Smooth muscle cell (in vitro differentiated cells): Measurements from ENCODE around the gene SLC31A1. TPM values are rescaled to one million over a fixed set of nuclear protein-coding genes. Genes with fewer than 3 reads are reported as not detected.

Experiments
- DNase-seq: peaks from one replicate; lab custom pipeline; 2025; ENCODE audit not compliant: unreplicated experiment; lab: John Stamatoyannopoulos, UW
- H2AFZ ChIP-seq: fragments of 200-600 bp; sonication (generic); 2 replicates; pipeline ENCODE4 v1.6.0; 2016; ENCODE audit warnings: antibody characterized with exemption, low read depth, mild to moderate bottlenecking
- H3F3A ChIP-seq: fragments of 200-600 bp; sonication (generic); 2 replicates; pipeline ENCODE4 v1.6.0; 2017; ENCODE audit warnings: antibody characterized with exemption, low read depth
- H3K27ac ChIP-seq: fragments of 200-600 bp; sonication (generic); 2 replicates; pipeline ENCODE4 v1.5.1; 2016; ENCODE audit warnings: low read depth, mild to moderate bottlenecking
- H3K27me3 ChIP-seq: fragments of 200-600 bp; sonication (generic); 2 replicates; pipeline ENCODE4 v1.6.1; 2016; ENCODE audit warnings: low read depth, mild to moderate bottlenecking
- H3K36me3 ChIP-seq: fragments of 200-600 bp; sonication (generic); 2 replicates; pipeline ENCODE4 v1.5.1; 2016; ENCODE audit warnings: low read depth
- H3K4me1 ChIP-seq: fragments of 200-600 bp; sonication (generic); 2 replicates; pipeline ENCODE4 v1.5.1; 2016; ENCODE audit warnings: low read depth
- H3K4me2 ChIP-seq: fragments of 200-600 bp; sonication (generic); 2 replicates; pipeline ENCODE4 v1.6.0; 2016; ENCODE audit warnings: mild to moderate bottlenecking
- H3K4me3 ChIP-seq: fragments of 200-600 bp; sonication (generic); 2 replicates; pipeline ENCODE4 v1.5.1; 2016; ENCODE audit warnings: mild to moderate bottlenecking
- H3K79me2 ChIP-seq: fragments of 200-600 bp; sonication (generic); 2 replicates; pipeline ENCODE4 v1.6.0; 2016; ENCODE audit warnings: low read depth, mild to moderate bottlenecking
- H3K9ac ChIP-seq: fragments of 200-600 bp; sonication (generic); 2 replicates; pipeline ENCODE4 v1.6.0; 2016; ENCODE audit warnings: low read depth
- H3K9me3 ChIP-seq: fragments of 200-600 bp; sonication (generic); replicated peaks from 2 replicates; pipeline ENCODE4 v1.5.1; 2016; ENCODE audit warnings: low read depth
- H4K20me1 ChIP-seq: fragments of 200-600 bp; sonication (generic); 2 replicates; pipeline ENCODE4 v1.6.0; 2016; ENCODE audit warnings: low read depth
- CTCF ChIP-seq: fragments of 200-600 bp; sonication (generic); IDR thresholded peaks from 2 replicates; pipeline ENCODE4 v1.5.1; 2017; ENCODE audit warnings: borderline replicate concordance, mild to moderate bottlenecking, antibody characterized with exemption; ENCODE audit not compliant: insufficient read depth, poor library complexity, severe bottlenecking
- WGBS: methylation state at CpG from one replicate; pipeline ENCODE4 v1.1.7; 2016; ENCODE audit warnings: low lambda C conversion rate; 5-methylcytosine and 5-hydroxymethylcytosine counted together
- polyA plus RNA-seq: library from polyadenylated mRNA; unstranded; fragments of >200 nt; fragmentation: Nextera tagmentation; extraction: Ambion mirVana; gene quantifications from 2 replicates; pipeline ENCODE4 v1.2.1, GENCODE V29; 2016
- total RNA-seq: library from RNA; depleted of rRNA; stranded (reverse); fragments of >200 nt; gene quantifications from 2 replicates; pipeline ENCODE4 v1.2.3, GENCODE V29; 2014

Gene SLC31A1
- total and polyA plus RNA-seq, 2 experiments from 2014 or later = 34.7 to 35.8 TPM

GRCh38 chr9:113296796-113297558 lies 75.6 kb downstream of the SLC31A1 start:
- Histone ChIP-seq H3K79me2 (no peaks in the 10 kb centered on the region), H3K4me1 (no peaks in the 10 kb centered on the region), H4K20me1 (no peaks in the 10 kb centered on the region), H3K27me3 (no peaks in the 10 kb centered on the region), H3K27ac (no peak overlapping the region), H3K4me3 (no peak overlapping the region), H3K9ac (no peak overlapping the region), H3K36me3 (peaks cover 10% of the 10 kb centered on the region), H3F3A (no peaks in the 10 kb centered on the region), H3K9me3 (no peaks in the 10 kb centered on the region), H3K4me2 (no peak overlapping the region), H2AFZ (no peak overlapping the region)
- no peak for TF ChIP-seq CTCF
- WGBS = 82% methylated on average over 9 of the region's 9 CpGs
- no peak for DNase-seq

DNA sequence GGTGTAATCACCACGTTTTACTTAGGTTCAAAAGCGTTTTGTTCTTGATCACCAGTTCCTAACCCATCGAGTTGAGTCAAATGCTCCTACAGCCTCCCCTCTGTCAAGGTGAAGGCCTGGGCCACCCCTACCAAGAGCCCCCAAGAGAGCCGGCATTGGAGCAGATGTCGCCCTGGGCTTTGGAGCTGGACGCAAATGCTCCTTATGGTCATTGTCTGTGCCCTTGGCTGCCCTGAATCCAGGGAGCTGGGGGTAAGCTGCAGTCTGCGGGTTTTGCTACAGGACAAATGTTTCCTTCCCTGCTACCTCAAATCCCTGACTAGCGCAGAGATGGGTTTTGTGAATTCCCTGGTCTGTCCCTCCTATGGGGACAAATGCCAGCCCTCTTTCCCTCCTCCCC lies 77.0 kb downstream of the SLC31A1 start:
- Histone ChIP-seq H3K4me2 (no peak overlapping the region), H3F3A (no peaks in the 10 kb centered on the region), H2AFZ (no peak overlapping the region), H3K4me3 (no peak overlapping the region), H3K27ac (no peak overlapping the region), H4K20me1 (no peaks in the 10 kb centered on the region), H3K9ac (no peak overlapping the region), H3K36me3 (peaks cover 6% of the 10 kb centered on the region), H3K79me2 (no peaks in the 10 kb centered on the region), H3K9me3 (no peaks in the 10 kb centered on the region), H3K4me1 (no peaks in the 10 kb centered on the region), H3K27me3 (no peaks in the 10 kb centered on the region)
- no peak for DNase-seq
- TF ChIP-seq CTCF = no peak
- WGBS = 91% methylated on average over 8 of the region's 8 CpGs

- TF ChIP-seq CTCF = no peak
- DNase-seq = no peak
- no peak overlapping the region for H3K4me2 ChIP-seq
- H3K4me1 ChIP-seq = no peaks in the 10 kb centered on the region
- H3K9ac ChIP-seq = no peak overlapping the region
- WGBS = 92% methylated on average over 15 of the region's 15 CpGs
- H3K27me3 ChIP-seq = no peaks in the 10 kb centered on the region
- no peak overlapping the region for H3K27ac ChIP-seq
- no peaks in the 10 kb centered on the region for H3K79me2 ChIP-seq
- no peaks in the 10 kb centered on the region for H3F3A ChIP-seq
- no peak overlapping the region for H2AFZ ChIP-seq
- H3K4me3 ChIP-seq = no peak overlapping the region
- no peaks in the 10 kb centered on the region for H3K36me3 ChIP-seq
- no peaks in the 10 kb centered on the region for H4K20me1 ChIP-seq
- H3K9me3 ChIP-seq = no peaks in the 10 kb centered on the region
Observed at GRCh38 chr9:113298924-113299770, 77.8 kb downstream of the SLC31A1 start.
